Astrocyte (in vitro differentiated cells and primary cell): ENCODE data around the gene CD22. TPM values are rescaled to one million over a fixed set of nuclear protein-coding genes. Genes with fewer than 3 reads are reported as not detected.

Experiments used
- DNase-seq: peaks from one replicate; pipeline ENCODE4 v3.0.0-alpha.2; 2010; ENCODE audit warnings: low read depth
- FAIRE-seq: peaks from 2 replicates; lab custom pipeline; 2011; peaks lifted over from hg19 to GRCh38; lab: Jason Lieb, UNC
- H2AFZ ChIP-seq: 2 replicates; pipeline ENCODE4 v1.6.0; 2012; ENCODE audit warnings: low read depth, low read length, inconsistent platforms
- H3K27ac ChIP-seq: 2 replicates; pipeline ENCODE4 v1.5.1; 2011; ENCODE audit warnings: low read depth, low read length, inconsistent platforms
- H3K27me3 ChIP-seq: 2 replicates; pipeline ENCODE4 v1.6.0; 2011; ENCODE audit warnings: low read length, inconsistent platforms; ENCODE audit not compliant: insufficient read depth
- H3K36me3 ChIP-seq: 2 replicates; pipeline ENCODE4 v1.5.1; 2011; ENCODE audit warnings: low read length, inconsistent platforms; ENCODE audit not compliant: insufficient read depth
- H3K4me1 ChIP-seq: 2 replicates; pipeline ENCODE4 v1.5.1; 2011; ENCODE audit warnings: low read length, inconsistent platforms; ENCODE audit not compliant: insufficient read depth
- H3K4me2 ChIP-seq: 2 replicates; pipeline ENCODE4 v1.6.0; 2012; ENCODE audit warnings: low read length, inconsistent platforms
- H3K4me3 ChIP-seq: 2 replicates; pipeline ENCODE4 v1.5.1; 2011; ENCODE audit warnings: low read depth, mild to moderate bottlenecking, low read length, inconsistent platforms; ENCODE audit not compliant: insufficient read depth
- H3K79me2 ChIP-seq: 2 replicates; pipeline ENCODE4 v1.6.0; 2012; ENCODE audit warnings: mild to moderate bottlenecking, low read length, inconsistent platforms; ENCODE audit not compliant: insufficient read depth
- H3K9ac ChIP-seq: 2 replicates; pipeline ENCODE4 v1.6.0; 2012; ENCODE audit warnings: mild to moderate bottlenecking, low read length, inconsistent platforms
- H3K9me3 ChIP-seq: 2 replicates; pipeline ENCODE4 v1.5.1; 2012; ENCODE audit warnings: low read depth, mild to moderate bottlenecking, low read length, inconsistent platforms; ENCODE audit not compliant: insufficient read depth
- H4K20me1 ChIP-seq: 2 replicates; pipeline ENCODE4 v1.6.0; 2012; ENCODE audit warnings: low read length, inconsistent platforms; ENCODE audit not compliant: insufficient read depth
- H3K27ac Mint-ChIP-seq: one replicate; pipeline ENCODE4 v1.8.0; 2021; ENCODE audit warnings: mild to moderate bottlenecking, mixed read lengths; ENCODE audit not compliant: unreplicated experiment
- H3K27me3 Mint-ChIP-seq: one replicate; pipeline ENCODE4 v1.8.0; 2021; ENCODE audit warnings: low read depth, mixed read lengths; ENCODE audit not compliant: unreplicated experiment
- H3K36me3 Mint-ChIP-seq: one replicate; pipeline ENCODE4 v1.8.0; 2021; ENCODE audit warnings: low read depth, mixed read lengths; ENCODE audit not compliant: unreplicated experiment
- H3K4me1 Mint-ChIP-seq: one replicate; pipeline ENCODE4 v1.8.0; 2021; ENCODE audit warnings: low read depth, mixed read lengths; ENCODE audit not compliant: unreplicated experiment
- H3K4me3 Mint-ChIP-seq: one replicate; pipeline ENCODE4 v1.8.0; 2021; ENCODE audit warnings: mild to moderate bottlenecking, moderate library complexity, mixed read lengths; ENCODE audit not compliant: unreplicated experiment
- H3K9me3 Mint-ChIP-seq: one replicate; pipeline ENCODE4 v1.8.0; 2021; ENCODE audit warnings: mild to moderate bottlenecking, mixed read lengths; ENCODE audit not compliant: unreplicated experiment
- CTCF ChIP-seq: IDR thresholded peaks from 2 replicates; pipeline ENCODE4 v1.5.1; 2011; ENCODE audit warnings: low read depth, mild to moderate bottlenecking, inconsistent platforms, low read length, moderate library complexity; ENCODE audit not compliant: insufficient read depth
- EZH2 ChIP-seq: IDR thresholded peaks from 2 replicates; pipeline ENCODE4 v1.6.1; 2012; ENCODE audit warnings: mild to moderate bottlenecking, low read length, inconsistent platforms; ENCODE audit not compliant: insufficient read depth
- total RNA-seq: library from RNA; stranded (reverse); gene quantifications from 2 replicates; pipeline ENCODE4 v1.2.1, GENCODE V29; 2021

CD22 gene
- total RNA-seq, 1 donor from 2014 or later, result not detected

- Mint-ChIP-seq H3K36me3 (no peaks in the 10 kb centered on the region), H3K4me1 (peaks cover 3% of the 10 kb centered on the region), H3K27ac (no peak overlapping the region), H3K27me3 (peaks cover 60% of the 10 kb centered on the region), H3K9me3 (no peaks in the 10 kb centered on the region), H3K4me3 (no peak overlapping the region)
- no peaks in the 10 kb centered on the region for H3K9me3 ChIP-seq
- H3K27ac ChIP-seq, result no peak overlapping the region
- H3K79me2 ChIP-seq, result no peaks in the 10 kb centered on the region
- FAIRE-seq (no peak), DNase-seq (no peak)
- H3K9ac ChIP-seq, result no peak overlapping the region
- H3K27me3 ChIP-seq, result peaks cover 3% of the 10 kb centered on the region
- no peak overlapping the region for H3K4me2 ChIP-seq
- no peaks in the 10 kb centered on the region for H3K4me1 ChIP-seq
- TF ChIP-seq EZH2 (no peak), CTCF (no peak)
- H3K36me3 ChIP-seq, result no peaks in the 10 kb centered on the region
- H4K20me1 ChIP-seq, result no peaks in the 10 kb centered on the region
- H3K4me3 ChIP-seq, result no peak overlapping the region
- no peak overlapping the region for H2AFZ ChIP-seq
These were observed 18.9 kb downstream of the CD22 start for GRCh38 chr19:35347930-35348298.

DNA sequence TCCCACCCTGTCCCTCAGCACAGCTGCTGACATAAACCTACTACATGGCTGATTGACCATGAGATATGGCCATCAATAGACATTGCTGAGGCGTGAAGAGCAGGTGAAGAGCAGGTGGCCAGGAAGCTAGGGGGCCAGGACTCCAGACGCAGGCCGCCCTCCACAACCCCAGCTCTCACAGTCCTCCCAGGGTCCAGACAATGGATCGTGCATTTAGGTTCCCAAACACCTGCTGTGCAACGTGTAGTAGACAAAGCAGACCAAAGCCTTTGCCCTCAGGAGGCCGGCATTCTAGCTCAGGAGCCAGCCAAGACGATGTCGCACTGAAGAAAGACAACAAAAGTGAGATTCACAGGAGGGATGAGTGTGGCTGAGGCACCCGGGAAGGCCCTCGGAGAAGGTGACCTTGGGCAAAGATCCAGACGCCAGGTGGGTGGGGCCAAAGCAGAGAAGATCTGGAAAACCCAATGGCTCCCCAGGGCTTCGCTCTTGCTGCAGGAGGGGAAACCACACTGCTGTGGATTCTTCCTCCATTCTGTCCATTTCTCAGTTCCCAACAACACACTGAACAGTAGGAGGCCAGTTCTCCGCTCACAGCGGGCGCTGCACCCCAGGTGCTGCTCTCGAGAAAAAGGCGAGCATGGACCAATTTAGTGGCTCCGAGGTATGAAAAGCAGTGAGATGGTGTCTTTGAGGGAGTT, 20.1 kb downstream of the CD22 start:
- H3K27ac ChIP-seq, result no peak overlapping the region
- H2AFZ ChIP-seq, result no peak overlapping the region
- no peaks in the 10 kb centered on the region for H3K9me3 Mint-ChIP-seq
- no peaks in the 10 kb centered on the region for H3K36me3 Mint-ChIP-seq
- H3K27ac Mint-ChIP-seq, result no peak overlapping the region
- no peak overlapping the region for H3K4me3 ChIP-seq
- H4K20me1 ChIP-seq, result no peaks in the 10 kb centered on the region
- H3K9ac ChIP-seq, result no peak overlapping the region
- no peak overlapping the region for H3K4me3 Mint-ChIP-seq
- no peaks in the 10 kb centered on the region for H3K79me2 ChIP-seq
- peaks cover 55% of the 10 kb centered on the region for H3K27me3 Mint-ChIP-seq
- H3K4me1 ChIP-seq, result no peaks in the 10 kb centered on the region
- no peak for FAIRE-seq
- no peak for DNase-seq
- H3K9me3 ChIP-seq, result no peaks in the 10 kb centered on the region
- H3K27me3 ChIP-seq, result peaks cover 3% of the 10 kb centered on the region
- no peak overlapping the region for H3K4me2 ChIP-seq
- H3K36me3 ChIP-seq, result no peaks in the 10 kb centered on the region
- TF ChIP-seq CTCF, result no peak
- no peak for TF ChIP-seq EZH2
- peaks cover 3% of the 10 kb centered on the region for H3K4me1 Mint-ChIP-seq
